GM12892 (cell line): ENCODE results near the gene IPO9.

Source experiments
- POLR2A ChIP-seq: IDR thresholded peaks from 2 replicates; pipeline ENCODE4 v1.6.1; 2011; ENCODE audit warnings: low read depth, low read length, control low read depth
- TAF1 ChIP-seq: IDR thresholded peaks from 2 replicates; pipeline ENCODE4 v1.6.1; 2011; ENCODE audit warnings: low read depth, mild to moderate bottlenecking, control low read depth, low read length, borderline replicate concordance

DNA sequence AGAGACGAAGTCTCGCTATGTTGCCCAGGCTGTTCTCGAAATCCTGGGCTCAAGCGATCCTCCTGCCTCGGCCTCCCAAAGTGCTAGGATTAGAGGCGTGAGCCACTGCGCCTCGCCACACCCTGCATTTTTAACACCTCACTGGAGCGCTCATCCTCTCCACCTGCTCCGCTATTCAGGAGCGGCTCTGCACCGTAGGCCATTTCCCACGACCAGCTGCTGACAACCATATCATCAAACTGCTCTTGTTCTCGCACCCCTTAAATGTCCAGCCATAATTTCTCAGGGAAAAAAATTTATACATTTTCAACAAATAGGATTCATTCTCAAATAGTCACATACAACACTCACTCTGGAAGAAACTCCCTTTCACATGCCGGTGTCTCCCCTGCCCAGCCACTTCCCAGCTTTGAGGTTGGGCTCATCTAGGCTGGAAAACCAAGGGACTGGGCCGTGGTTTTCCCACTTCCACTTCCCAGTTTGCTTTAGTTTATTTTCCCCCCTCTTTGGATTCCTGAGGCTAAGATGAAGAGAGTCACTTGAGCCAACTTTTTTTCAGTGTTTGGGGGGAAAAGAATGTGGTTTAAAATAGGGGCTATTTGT is 639 bp upstream of the IPO9 start:
- TF ChIP-seq POLR2A (no peak), TAF1 (no peak)
